ENCODE data around the gene TIAM2. TPM values are rescaled to one million over a fixed set of nuclear protein-coding genes. Genes with fewer than 3 reads are reported as not detected.

The TIAM2 gene
- total RNA-seq, 1 donor from 2014 or later: 21.1 TPM

DNA sequence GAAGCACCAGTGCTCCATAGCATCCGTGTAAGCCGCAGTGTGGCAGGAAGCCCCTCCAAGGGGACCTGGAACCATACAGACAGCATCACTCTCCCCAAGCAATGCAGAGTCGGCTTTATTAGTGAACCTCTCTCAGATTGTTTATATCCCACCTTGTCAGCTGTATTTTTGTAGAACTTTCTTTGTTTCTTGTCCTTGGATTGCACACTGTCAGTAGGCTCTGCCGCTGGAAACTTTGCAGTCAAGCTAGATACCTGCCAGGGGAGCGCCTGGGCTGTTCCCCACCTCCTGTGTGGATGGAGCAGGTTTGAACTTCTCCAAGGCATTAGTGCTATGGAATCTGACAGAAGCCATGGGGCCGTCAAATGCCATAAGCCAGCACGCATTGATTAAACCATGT is 250.1 kb downstream of the TIAM2 start:
- Mint-ChIP-seq H3K4me1 (ENCODE audit: unreplicated experiment) (peaks cover 21% of the 10 kb centered on the region), H3K4me3 (ENCODE audit: unreplicated experiment) (no peak overlapping the region), H3K36me3 (ENCODE audit: low read depth, unreplicated experiment) (peaks cover 44% of the 10 kb centered on the region), H3K9me3 (ENCODE audit: unreplicated experiment) (no peaks in the 10 kb centered on the region), H3K27ac (ENCODE audit: unreplicated experiment) (no peak overlapping the region), H3K27me3 (ENCODE audit: unreplicated experiment) (peaks cover 10% of the 10 kb centered on the region)
- TF ChIP-seq CTCF (IDR thresholded peaks at IDR 0.05; ENCODE audit: unreplicated experiment): no peak
- DNase-seq (ENCODE audit: low spot score): no peak

GRCh38 chr6:155245831-155246230 is 250.7 kb downstream of the TIAM2 start:
- Mint-ChIP-seq H3K4me3 (ENCODE audit: unreplicated experiment) (no peak overlapping the region), H3K9me3 (ENCODE audit: unreplicated experiment) (no peaks in the 10 kb centered on the region), H3K27me3 (ENCODE audit: unreplicated experiment) (peaks cover 10% of the 10 kb centered on the region), H3K27ac (ENCODE audit: unreplicated experiment) (no peak overlapping the region), H3K4me1 (ENCODE audit: unreplicated experiment) (peaks cover 27% of the 10 kb centered on the region), H3K36me3 (ENCODE audit: low read depth, unreplicated experiment) (peaks cover 44% of the 10 kb centered on the region)
- TF ChIP-seq CTCF (IDR thresholded peaks at IDR 0.05; ENCODE audit: unreplicated experiment): no peak
- no peak for DNase-seq (ENCODE audit: low spot score)

DNA sequence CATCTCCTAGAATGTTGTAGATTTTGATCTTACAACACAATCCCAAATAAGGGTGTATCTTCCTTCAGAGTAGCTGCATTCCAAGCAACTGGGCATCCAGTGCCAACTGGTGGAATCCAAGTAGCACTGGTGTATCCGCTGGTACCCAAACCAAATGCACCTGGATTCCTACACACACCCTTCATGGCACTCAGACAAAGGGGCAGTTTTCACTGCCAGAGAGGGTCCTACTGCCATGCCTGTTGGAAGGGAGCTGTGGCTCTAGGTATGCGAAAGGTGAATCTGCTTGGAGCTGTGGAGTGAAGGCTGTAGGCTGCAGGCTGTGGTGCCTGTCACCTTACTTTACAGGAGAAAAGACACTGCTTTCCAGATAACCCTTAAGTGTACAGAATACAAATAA is 251.7 kb downstream of the TIAM2 start:
- no peak overlapping the region for H3K27ac Mint-ChIP-seq (ENCODE audit: unreplicated experiment)
- peaks cover 38% of the 10 kb centered on the region for H3K36me3 Mint-ChIP-seq (ENCODE audit: low read depth, unreplicated experiment)
- no peaks in the 10 kb centered on the region for H3K9me3 Mint-ChIP-seq (ENCODE audit: unreplicated experiment)
- peaks cover 10% of the 10 kb centered on the region for H3K27me3 Mint-ChIP-seq (ENCODE audit: unreplicated experiment)
- no peak for TF ChIP-seq CTCF (IDR thresholded peaks at IDR 0.05; ENCODE audit: unreplicated experiment)
- DNase-seq (ENCODE audit: low spot score): no peak
- H3K4me3 Mint-ChIP-seq (ENCODE audit: unreplicated experiment): no peak overlapping the region
- H3K4me1 Mint-ChIP-seq (ENCODE audit: unreplicated experiment): peaks cover 34% of the 10 kb centered on the region

GRCh38 chr6:155247618-155248007 is 252.5 kb downstream of the TIAM2 start:
- Mint-ChIP-seq H3K36me3 (ENCODE audit: low read depth, unreplicated experiment) (peaks cover 34% of the 10 kb centered on the region), H3K4me3 (ENCODE audit: unreplicated experiment) (no peak overlapping the region), H3K27ac (ENCODE audit: unreplicated experiment) (no peak overlapping the region), H3K27me3 (ENCODE audit: unreplicated experiment) (peaks cover 12% of the 10 kb centered on the region), H3K9me3 (ENCODE audit: unreplicated experiment) (no peaks in the 10 kb centered on the region), H3K4me1 (ENCODE audit: unreplicated experiment) (peaks cover 34% of the 10 kb centered on the region)
- no peak for DNase-seq (ENCODE audit: low spot score)
- TF ChIP-seq CTCF (IDR thresholded peaks at IDR 0.05; ENCODE audit: unreplicated experiment): no peak

- H3K4me3 Mint-ChIP-seq (ENCODE audit: unreplicated experiment): no peak overlapping the region
- no peaks in the 10 kb centered on the region for H3K9me3 Mint-ChIP-seq (ENCODE audit: unreplicated experiment)
- DNase-seq (ENCODE audit: low spot score): peak; percentile 46
- peaks cover 12% of the 10 kb centered on the region for H3K27me3 Mint-ChIP-seq (ENCODE audit: unreplicated experiment)
- peak; percentile 4 for TF ChIP-seq CTCF (IDR thresholded peaks at IDR 0.05; ENCODE audit: unreplicated experiment)
- H3K4me1 Mint-ChIP-seq (ENCODE audit: unreplicated experiment): peaks cover 34% of the 10 kb centered on the region
- H3K27ac Mint-ChIP-seq (ENCODE audit: unreplicated experiment): no peak overlapping the region
- peaks cover 38% of the 10 kb centered on the region for H3K36me3 Mint-ChIP-seq (ENCODE audit: low read depth, unreplicated experiment)
Measured at GRCh38 chr6:155248008-155249001, 253.2 kb downstream of the TIAM2 start.

Data from endothelial cell (in vitro differentiated cells).